DOHH2 (cell line): ENCODE measurements around the gene MORN5.

Source experiments
- H3F3A ChIP-seq: fragments of 200-600 bp; sonication (generic), shearing (Covaris generic); 2 replicates; pipeline ENCODE4 v1.6.0; 2016; ENCODE audit warnings: antibody characterized with exemption, mild to moderate bottlenecking; ENCODE audit not compliant: control insufficient read depth, insufficient read depth
- H3K27ac ChIP-seq: fragments of 200-600 bp; sonication (generic); 2 replicates; pipeline ENCODE4 v1.5.1; 2014; ENCODE audit warnings: low read depth, mild to moderate bottlenecking, low read length, moderate library complexity
- H3K27me3 ChIP-seq: fragments of 200-600 bp; sonication (generic); 2 replicates; pipeline ENCODE4 v1.6.1; 2014; ENCODE audit warnings: mild to moderate bottlenecking, low read length, mixed read lengths; ENCODE audit not compliant: control insufficient read depth
- H3K36me3 ChIP-seq: fragments of 200-600 bp; sonication (generic); 2 replicates; pipeline ENCODE4 v1.6.1; 2014; ENCODE audit warnings: mild to moderate bottlenecking, low read length, moderate library complexity, mixed read lengths; ENCODE audit not compliant: control insufficient read depth
- H3K4me1 ChIP-seq: fragments of 200-600 bp; sonication (generic); 2 replicates; pipeline ENCODE4 v1.6.1; 2014; ENCODE audit warnings: mild to moderate bottlenecking, low read length, mixed read lengths; ENCODE audit not compliant: control insufficient read depth
- H3K4me2 ChIP-seq: fragments of 200-600 bp; sonication (generic); 2 replicates; pipeline ENCODE4 v1.6.0; 2014; ENCODE audit warnings: mild to moderate bottlenecking, low read length, moderate library complexity
- H3K4me3 ChIP-seq: fragments of 200-600 bp; sonication (generic); 2 replicates; pipeline ENCODE4 v1.5.1; 2014; ENCODE audit warnings: mild to moderate bottlenecking, low read length, mixed read lengths
- H3K79me2 ChIP-seq: fragments of 200-600 bp; sonication (generic); 2 replicates; pipeline ENCODE4 v1.6.1; 2014; ENCODE audit warnings: mild to moderate bottlenecking, low read length, mixed read lengths; ENCODE audit not compliant: control insufficient read depth
- H3K9me2 ChIP-seq: fragments of 200-600 bp; sonication (generic); replicated peaks from 2 replicates; pipeline ENCODE4 v1.6.1; 2014; ENCODE audit warnings: mild to moderate bottlenecking, low read length, mixed read lengths; ENCODE audit not compliant: control insufficient read depth
- H3K9me3 ChIP-seq: fragments of 200-600 bp; sonication (generic); 2 replicates; pipeline ENCODE4 v1.6.1; 2014; ENCODE audit warnings: antibody characterized with exemption, low read length, mixed read lengths; ENCODE audit not compliant: control insufficient read depth, insufficient read depth
- H4K20me1 ChIP-seq: fragments of 200-600 bp; sonication (generic); 2 replicates; pipeline ENCODE4 v1.6.0; 2014; ENCODE audit warnings: low read depth, mild to moderate bottlenecking, antibody characterized with exemption, low read length, moderate library complexity; ENCODE audit not compliant: control insufficient read depth, insufficient read depth
- CTCF ChIP-seq: fragments of 200-600 bp; sonication (generic); IDR thresholded peaks from one replicate; pipeline ENCODE4 v1.5.1; 2014; ENCODE audit warnings: antibody characterized with exemption, mild to moderate bottlenecking, low read depth, low read length; ENCODE audit not compliant: poor library complexity, severe bottlenecking
- EZH2phosphoT487 ChIP-seq: fragments of 200-600 bp; sonication (generic); IDR thresholded peaks from 2 replicates; pipeline ENCODE4 v1.6.1; 2017; ENCODE audit warnings: borderline replicate concordance, mild to moderate bottlenecking, antibody characterized with exemption, low read length, moderate library complexity, mixed read lengths

The MORN5 gene

GRCh38 chr9:122159026-122159924 is at the start of gene MORN5, which contains the start of gene NDUFA8:
TSS of gene MORN5 (plus strand) at chr9:122159908. CDS start at chr9:122159973, 65 bp downstream.
TSS of gene NDUFA8 (minus strand) at chr9:122159779. CDS start at chr9:122159677, 102 bp downstream.
- H3K4me1 ChIP-seq, result peaks cover 13% of the 10 kb centered on the region
- peak within 1 kb of the TSS; percentile 82 for H3K4me2 ChIP-seq
- TF ChIP-seq EZH2phosphoT487 (no peak), CTCF (no peak)
- H3K79me2 ChIP-seq, result peaks cover 48% of the 10 kb centered on the region
- H3K4me3 ChIP-seq, result peak within 1 kb of the TSS; percentile 99
- peak within 1 kb of the TSS; percentile 47 for H3K27ac ChIP-seq
- peaks cover 4% of the 10 kb centered on the region; the same call in 1 of the 2 replicates for H3K9me3 ChIP-seq
- peaks cover 11% of the 10 kb centered on the region for H3K36me3 ChIP-seq
- H3F3A ChIP-seq, result no peaks in the 10 kb centered on the region
- H3K9me2 ChIP-seq, result no peaks in the 10 kb centered on the region
- H3K27me3 ChIP-seq, result peaks cover 6% of the 10 kb centered on the region; the same call in 1 of the 2 replicates
- peaks cover 4% of the 10 kb centered on the region; the same call in 1 of the 2 replicates for H4K20me1 ChIP-seq

DNA sequence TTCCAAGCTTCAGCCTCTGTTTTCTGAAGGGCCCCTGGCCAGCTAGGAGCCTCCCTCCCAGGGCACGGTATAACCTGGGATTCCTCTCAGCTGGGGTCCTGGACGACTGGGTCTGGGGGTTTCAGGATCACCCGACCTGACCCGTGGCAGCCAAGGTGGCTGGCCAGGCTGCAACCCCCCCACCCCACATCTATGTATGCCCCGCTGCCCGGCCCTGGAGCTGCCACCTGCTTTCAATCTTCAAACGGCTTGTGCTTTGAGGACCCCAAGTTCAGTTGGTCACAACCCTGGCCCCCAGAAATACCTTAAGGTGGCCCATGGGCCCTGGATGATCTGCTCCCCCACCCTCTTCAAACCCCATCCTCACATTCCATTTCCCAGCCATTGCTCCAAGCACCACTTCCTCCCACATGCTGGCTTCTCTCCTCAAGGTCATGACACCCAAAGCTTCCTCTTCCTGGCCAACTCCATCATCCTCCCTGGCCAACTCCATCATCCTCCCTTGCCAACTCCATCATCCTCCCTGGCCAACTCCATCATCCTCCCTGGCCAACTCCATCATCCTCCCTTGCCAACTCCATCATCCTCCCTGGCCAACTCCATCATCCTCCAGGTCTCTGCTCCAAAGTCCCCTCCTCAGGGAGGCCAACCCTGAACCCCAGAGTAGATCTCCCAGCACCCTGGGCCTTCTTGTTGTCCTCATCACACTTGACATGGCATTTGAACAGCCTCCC is 49.4 kb upstream of the MORN5 start:
- Histone ChIP-seq H3K4me1 (no peaks in the 10 kb centered on the region), H3F3A (no peaks in the 10 kb centered on the region), H4K20me1 (no peaks in the 10 kb centered on the region), H3K27ac (no peak overlapping the region), H3K27me3 (no peaks in the 10 kb centered on the region), H3K4me3 (no peak overlapping the region), H3K79me2 (no peaks in the 10 kb centered on the region), H3K4me2 (no peak overlapping the region), H3K9me3 (no peaks in the 10 kb centered on the region), H3K36me3 (no peaks in the 10 kb centered on the region), H3K9me2 (no peaks in the 10 kb centered on the region)
- TF ChIP-seq EZH2phosphoT487 (no peak), CTCF (no peak)

- Histone ChIP-seq H3K4me1 (no peaks in the 10 kb centered on the region), H3K9me2 (no peaks in the 10 kb centered on the region), H4K20me1 (no peaks in the 10 kb centered on the region), H3K79me2 (no peaks in the 10 kb centered on the region), H3F3A (no peaks in the 10 kb centered on the region), H3K4me2 (no peak overlapping the region), H3K27ac (no peak overlapping the region), H3K36me3 (no peaks in the 10 kb centered on the region), H3K4me3 (no peak overlapping the region), H3K27me3 (no peaks in the 10 kb centered on the region), H3K9me3 (no peaks in the 10 kb centered on the region)
- no peak for TF ChIP-seq EZH2phosphoT487
- TF ChIP-seq CTCF, result no peak
Measured at GRCh38 chr9:122111413-122112085, 48.2 kb upstream of the MORN5 start.
